IPS-11a (cell line): ENCODE data around the gene C14orf119.

ENCODE experiments used
- H3K4me3 ChIP-seq: one replicate; pipeline ENCODE4 v1.5.1; 2013; ENCODE audit warnings: low read depth, low read length, control low read depth

Gene C14orf119

GRCh38 chr14:23146351-23146910 is 51.1 kb downstream of the C14orf119 start:
- H3K4me3 ChIP-seq: no peak overlapping the region

DNA sequence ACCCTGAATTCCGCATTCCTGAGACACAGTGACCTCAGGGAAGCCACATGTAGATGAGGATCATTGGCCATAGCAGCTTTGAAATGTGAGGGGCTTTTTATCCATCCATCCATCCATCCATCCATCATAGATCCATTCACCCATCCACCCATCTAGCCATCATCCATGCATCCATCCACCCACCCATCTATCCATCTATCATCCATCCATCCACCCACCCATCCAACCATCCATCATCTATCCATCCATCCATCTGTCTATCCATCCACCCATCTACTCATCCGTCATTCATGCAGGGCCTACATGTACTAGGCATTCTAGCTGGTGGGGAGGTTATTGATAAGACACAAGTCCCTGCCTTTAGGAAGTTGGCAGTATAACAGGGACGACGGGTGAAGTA is 51.7 kb downstream of the C14orf119 start:
- no peak overlapping the region for H3K4me3 ChIP-seq

GRCh38 chr14:23147676-23148075 is 52.4 kb downstream of the C14orf119 start:
- H3K4me3 ChIP-seq: no peak overlapping the region

DNA sequence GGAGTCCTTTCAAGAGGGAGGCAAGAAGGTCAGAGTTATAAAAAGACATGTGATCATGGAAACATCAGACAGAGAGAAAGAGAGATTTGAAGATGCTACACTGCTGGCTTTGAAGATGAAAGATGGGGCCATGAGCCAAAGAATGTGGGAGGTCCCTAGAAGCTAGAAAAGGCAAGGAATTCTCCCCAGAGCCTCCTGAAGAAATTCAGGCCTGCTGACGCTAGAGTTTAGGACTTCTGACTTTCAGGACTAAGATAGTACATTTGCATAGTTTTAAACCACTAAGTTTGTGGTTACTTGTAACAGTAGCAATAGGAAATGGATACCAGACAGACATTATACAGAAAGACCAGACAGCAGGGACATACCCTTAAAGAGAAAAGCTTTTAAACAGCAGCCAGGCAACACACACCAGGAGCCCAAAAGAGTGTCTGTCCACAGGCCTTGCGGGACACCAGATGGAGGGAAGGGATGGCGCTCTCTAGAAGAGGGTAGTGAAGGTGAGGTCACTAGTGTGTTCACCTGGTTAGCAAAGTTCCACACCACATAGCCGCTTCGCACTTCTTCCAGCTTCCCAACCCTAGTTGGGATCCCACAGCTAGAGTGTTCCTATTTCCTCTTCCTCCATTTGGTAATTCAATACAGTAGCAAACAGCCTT is 53.4 kb downstream of the C14orf119 start:
- no peak overlapping the region for H3K4me3 ChIP-seq

- H3K4me3 ChIP-seq: no peak overlapping the region
Observed at GRCh38 chr14:23149745-23150144, 54.4 kb downstream of the C14orf119 start.
